GM23338 (cell line): ENCODE data around the gene EIF4A3. TPM values are rescaled to one million over a fixed set of nuclear protein-coding genes. Genes with fewer than 3 reads are reported as not detected.

ENCODE experiments used
- ATAC-seq: fragments of 200-7000 bp; cut with Tn5 transposase; 3 replicates; pipeline ENCODE4 v1.9.1; 2020
- DNase-seq: peaks from one replicate; pipeline ENCODE4 v3.0.0-alpha.2; 2015; ENCODE audit warnings: low spot score
- H2AFZ ChIP-seq: fragments of 200-600 bp; sonication (generic); 2 replicates; pipeline ENCODE4 v1.8.0; 2016; ENCODE audit warnings: antibody characterized with exemption, mild to moderate bottlenecking, moderate library complexity
- H3F3A ChIP-seq: fragments of 200-600 bp; sonication (generic); replicated peaks from 2 replicates; pipeline ENCODE4 v1.8.0; 2017; ENCODE audit warnings: antibody characterized with exemption, mixed run types, low read depth
- H3K27ac ChIP-seq: fragments of 200-600 bp; sonication (generic); 2 replicates; pipeline ENCODE4 v1.6.1; 2016; ENCODE audit warnings: low read depth
- H3K27me3 ChIP-seq: fragments of 200-600 bp; sonication (generic); 2 replicates; pipeline ENCODE4 v1.8.0; 2016; ENCODE audit warnings: mild to moderate bottlenecking, mixed run types, moderate library complexity; ENCODE audit not compliant: insufficient read depth
- H3K36me3 ChIP-seq: fragments of 200-600 bp; sonication (generic); 2 replicates; pipeline ENCODE4 v1.8.0; 2016; ENCODE audit warnings: mild to moderate bottlenecking; ENCODE audit not compliant: insufficient read depth
- H3K4me1 ChIP-seq: fragments of 200-600 bp; sonication (generic); 2 replicates; pipeline ENCODE4 v1.8.0; 2016; ENCODE audit warnings: mild to moderate bottlenecking, moderate library complexity; ENCODE audit not compliant: insufficient read depth
- H3K4me2 ChIP-seq: fragments of 200-600 bp; sonication (generic); 2 replicates; pipeline ENCODE4 v1.7.1; 2017; ENCODE audit warnings: mixed run types
- H3K4me3 ChIP-seq: fragments of 200-600 bp; sonication (generic); 2 replicates; pipeline ENCODE4 v1.6.1; 2016; ENCODE audit warnings: mixed run types
- H3K79me2 ChIP-seq: fragments of 200-600 bp; sonication (generic); replicated peaks from 2 replicates; pipeline ENCODE4 v1.8.0; 2017; ENCODE audit warnings: mild to moderate bottlenecking; ENCODE audit not compliant: insufficient read depth
- H3K9me2 ChIP-seq: fragments of 200-600 bp; sonication (generic); 2 replicates; pipeline ENCODE4 v1.8.0; 2017; ENCODE audit not compliant: insufficient read depth
- H4K20me1 ChIP-seq: fragments of 200-600 bp; sonication (generic); replicated peaks from 2 replicates; pipeline ENCODE4 v1.8.0; 2017; ENCODE audit warnings: mild to moderate bottlenecking; ENCODE audit not compliant: insufficient read depth
- H3K27ac Mint-ChIP-seq: 2 replicates; pipeline ENCODE4 v1.8.0; 2020; ENCODE audit warnings: inconsistent platforms, mild to moderate bottlenecking, moderate library complexity, mixed read lengths
- H3K27me3 Mint-ChIP-seq: 3 replicates; pipeline ENCODE4 v1.8.0; 2022; ENCODE audit warnings: low read depth, mild to moderate bottlenecking, moderate library complexity, mixed read lengths, inconsistent platforms; ENCODE audit not compliant: insufficient read depth, poor library complexity
- H3K36me3 Mint-ChIP-seq: 3 replicates; pipeline ENCODE4 v1.8.0; 2021; ENCODE audit warnings: low read depth, mild to moderate bottlenecking, inconsistent platforms, moderate library complexity, mixed read lengths
- H3K4me1 Mint-ChIP-seq: 3 replicates; pipeline ENCODE4 v1.8.0; 2020; ENCODE audit warnings: mild to moderate bottlenecking, inconsistent platforms, mixed read lengths
- H3K4me3 Mint-ChIP-seq: 3 replicates; pipeline ENCODE4 v1.8.0; 2021; ENCODE audit warnings: moderate library complexity, mild to moderate bottlenecking, inconsistent platforms, mixed read lengths
- H3K9me3 Mint-ChIP-seq: 3 replicates; pipeline ENCODE4 v1.8.0; 2020; ENCODE audit warnings: moderate library complexity, mild to moderate bottlenecking, inconsistent platforms, mixed read lengths
- CTCF ChIP-seq, 2 experiments: fragments of 200-600 bp in 1 of 2; sonication (generic) in 1 of 2; conservative IDR thresholded peaks; 2 replicates each; pipeline versions ENCODE4 v1.5.1 to v1.6.1; 2016 to 2017; ENCODE audit warnings: antibody characterized with exemption in 2 of 2, low read depth in 2 of 2, mild to moderate bottlenecking in 2 of 2, moderate library complexity in 1 of 2
- EZH2phosphoT487 ChIP-seq: fragments of 200-600 bp; sonication (generic); IDR thresholded peaks from one replicate; pipeline ENCODE4 v1.8.1; 2018; ENCODE audit warnings: antibody characterized with exemption; ENCODE audit not compliant: unreplicated experiment
- JUNB ChIP-seq: IDR thresholded peaks from one replicate; pipeline ENCODE4 v1.6.1; 2016; ENCODE audit warnings: antibody characterized with exemption; ENCODE audit not compliant: unreplicated experiment
- NANOG ChIP-seq: IDR thresholded peaks from 2 replicates; pipeline ENCODE4 v1.6.1; 2016; ENCODE audit warnings: antibody characterized with exemption, borderline replicate concordance
- STAT1 ChIP-seq: IDR thresholded peaks from one replicate; pipeline ENCODE4 v1.6.1; 2016; ENCODE audit warnings: antibody characterized with exemption; ENCODE audit not compliant: unreplicated experiment
- ZNF114 ChIP-seq: fragments of 250-450 bp; sonication (Bioruptor Pico); IDR thresholded peaks from 2 replicates; pipeline ENCODE4 v1.5.0; 2020; ENCODE audit warnings: mild to moderate bottlenecking, moderate library complexity
- ZNF331 ChIP-seq: fragments of 250-450 bp; sonication (Bioruptor Pico); IDR thresholded peaks from 2 replicates; pipeline ENCODE4 v1.5.0; 2020; ENCODE audit warnings: low read depth, mild to moderate bottlenecking, moderate library complexity
- polyA plus RNA-seq: library from polyadenylated mRNA; unstranded; fragments of >200 nt; fragmentation: Nextera tagmentation; extraction: Ambion mirVana; gene quantifications from 2 replicates; pipeline ENCODE4 v1.2.1, GENCODE V29; 2016
- total RNA-seq: library from RNA; depleted of rRNA; stranded (reverse); fragments of >200 nt; shearing (Covaris generic); gene quantifications from 2 replicates; pipeline ENCODE4 v1.2.3, GENCODE V29; 2014
- TF ChIP-seq, protein P1 (sequence below): IDR thresholded peaks from one replicate; pipeline ENCODE4 v1.6.1; 2018; ENCODE audit warnings: antibody characterized with exemption; ENCODE audit not compliant: unreplicated experiment
- TF ChIP-seq, protein P2 (sequence below): IDR thresholded peaks from 2 replicates; pipeline ENCODE4 v1.6.1; 2016; ENCODE audit warnings: antibody characterized with exemption

Gene EIF4A3
- total and polyA plus RNA-seq, 2 experiments from 2014 or later, result 146 to 156 TPM

DNA sequence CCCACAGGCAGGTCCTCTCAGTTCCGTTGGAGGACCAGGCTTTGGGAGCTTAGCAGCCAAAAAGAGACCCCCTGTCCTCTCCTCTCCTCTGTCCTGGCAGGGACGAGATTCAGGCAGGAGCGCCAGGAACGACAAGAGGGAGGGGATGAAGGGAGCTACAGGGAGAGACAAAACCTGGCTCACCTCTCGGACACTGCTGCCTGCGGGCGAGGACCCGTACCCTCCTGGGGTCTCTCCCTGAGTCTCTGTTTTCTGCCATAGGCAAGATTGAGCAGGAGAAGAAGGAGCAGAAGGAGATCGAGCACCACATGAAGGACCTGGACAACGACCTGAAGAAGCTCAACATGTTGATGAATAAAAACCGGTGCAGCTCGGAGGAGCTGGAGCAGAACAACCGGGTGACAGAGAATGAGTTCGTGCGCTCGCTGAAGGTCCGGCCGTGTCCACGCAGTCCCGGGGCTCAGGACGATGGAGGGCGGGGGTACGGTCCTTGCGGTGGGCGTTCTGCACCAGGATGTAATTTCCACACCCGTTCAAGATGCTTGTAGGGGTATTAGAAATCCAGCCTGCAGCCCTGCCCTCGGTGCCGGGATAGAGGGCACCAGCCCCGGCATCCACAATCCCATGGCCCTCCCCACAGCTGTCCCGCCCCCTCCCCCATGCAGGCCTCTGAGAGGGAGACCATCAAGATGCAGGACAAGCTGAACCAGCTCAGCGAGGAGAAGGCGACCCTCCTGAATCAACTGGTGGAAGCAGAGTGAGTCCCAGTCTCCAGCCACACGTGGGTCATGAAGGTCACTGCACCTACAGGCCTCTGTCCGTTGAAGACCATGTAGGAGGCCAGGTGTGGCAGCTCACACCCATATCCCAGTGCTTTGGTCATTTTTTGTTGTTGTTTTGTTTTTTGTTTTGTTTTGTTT lies 59.3 kb downstream of the EIF4A3 start:
- H3K27me3 Mint-ChIP-seq, result peaks cover 4% of the 10 kb centered on the region
- DNase-seq, result no peak

GRCh38 chr17:80086616-80087015 lies 60.3 kb downstream of the EIF4A3 start:
- no peaks in the 10 kb centered on the region for H3K4me1 ChIP-seq
- peaks cover 5% of the 10 kb centered on the region for H3K27me3 Mint-ChIP-seq
- no peaks in the 10 kb centered on the region; the same call in 1 of the 3 replicates for H3K4me1 Mint-ChIP-seq
- DNase-seq, result no peak
- H3K36me3 ChIP-seq, result no peaks in the 10 kb centered on the region
- no peak overlapping the region for H3K4me3 Mint-ChIP-seq
- no peaks in the 10 kb centered on the region for H3K27me3 ChIP-seq
- H2AFZ ChIP-seq, result no peak overlapping the region
- no peak overlapping the region for H3K4me2 ChIP-seq
- H3K27ac ChIP-seq, result no peak overlapping the region
- no peaks in the 10 kb centered on the region for H3K9me2 ChIP-seq
- no peak for ATAC-seq
- no peaks in the 10 kb centered on the region; the same call in 1 of the 2 replicates for H4K20me1 ChIP-seq
- no peaks in the 10 kb centered on the region for H3K79me2 ChIP-seq
- H3K9me3 Mint-ChIP-seq, result no peaks in the 10 kb centered on the region
- 0 out of 2 replicates have a peak, but pooled peaks cover 3% of the 10 kb centered on the region for H3F3A ChIP-seq
- H3K36me3 Mint-ChIP-seq, result no peaks in the 10 kb centered on the region
- H3K4me3 ChIP-seq, result no peak overlapping the region
- H3K27ac Mint-ChIP-seq, result no peak overlapping the region
- TF ChIP-seq CTCF (conservative IDR thresholded peaks at IDR 0.05; ENCODE audit: low read depth in 2 of 2) (no peak), ZNF331 (CRISPR knock-in tag) (no peak), EZH2phosphoT487 (no peak), ZNF114 (CRISPR knock-in tag) (no peak), JUNB (no peak), NANOG (no peak)
- TF ChIP-seq, protein P1, sequence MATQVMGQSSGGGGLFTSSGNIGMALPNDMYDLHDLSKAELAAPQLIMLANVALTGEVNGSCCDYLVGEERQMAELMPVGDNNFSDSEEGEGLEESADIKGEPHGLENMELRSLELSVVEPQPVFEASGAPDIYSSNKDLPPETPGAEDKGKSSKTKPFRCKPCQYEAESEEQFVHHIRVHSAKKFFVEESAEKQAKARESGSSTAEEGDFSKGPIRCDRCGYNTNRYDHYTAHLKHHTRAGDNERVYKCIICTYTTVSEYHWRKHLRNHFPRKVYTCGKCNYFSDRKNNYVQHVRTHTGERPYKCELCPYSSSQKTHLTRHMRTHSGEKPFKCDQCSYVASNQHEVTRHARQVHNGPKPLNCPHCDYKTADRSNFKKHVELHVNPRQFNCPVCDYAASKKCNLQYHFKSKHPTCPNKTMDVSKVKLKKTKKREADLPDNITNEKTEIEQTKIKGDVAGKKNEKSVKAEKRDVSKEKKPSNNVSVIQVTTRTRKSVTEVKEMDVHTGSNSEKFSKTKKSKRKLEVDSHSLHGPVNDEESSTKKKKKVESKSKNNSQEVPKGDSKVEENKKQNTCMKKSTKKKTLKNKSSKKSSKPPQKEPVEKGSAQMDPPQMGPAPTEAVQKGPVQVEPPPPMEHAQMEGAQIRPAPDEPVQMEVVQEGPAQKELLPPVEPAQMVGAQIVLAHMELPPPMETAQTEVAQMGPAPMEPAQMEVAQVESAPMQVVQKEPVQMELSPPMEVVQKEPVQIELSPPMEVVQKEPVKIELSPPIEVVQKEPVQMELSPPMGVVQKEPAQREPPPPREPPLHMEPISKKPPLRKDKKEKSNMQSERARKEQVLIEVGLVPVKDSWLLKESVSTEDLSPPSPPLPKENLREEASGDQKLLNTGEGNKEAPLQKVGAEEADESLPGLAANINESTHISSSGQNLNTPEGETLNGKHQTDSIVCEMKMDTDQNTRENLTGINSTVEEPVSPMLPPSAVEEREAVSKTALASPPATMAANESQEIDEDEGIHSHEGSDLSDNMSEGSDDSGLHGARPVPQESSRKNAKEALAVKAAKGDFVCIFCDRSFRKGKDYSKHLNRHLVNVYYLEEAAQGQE, result no peak
- TF ChIP-seq, protein P2, sequence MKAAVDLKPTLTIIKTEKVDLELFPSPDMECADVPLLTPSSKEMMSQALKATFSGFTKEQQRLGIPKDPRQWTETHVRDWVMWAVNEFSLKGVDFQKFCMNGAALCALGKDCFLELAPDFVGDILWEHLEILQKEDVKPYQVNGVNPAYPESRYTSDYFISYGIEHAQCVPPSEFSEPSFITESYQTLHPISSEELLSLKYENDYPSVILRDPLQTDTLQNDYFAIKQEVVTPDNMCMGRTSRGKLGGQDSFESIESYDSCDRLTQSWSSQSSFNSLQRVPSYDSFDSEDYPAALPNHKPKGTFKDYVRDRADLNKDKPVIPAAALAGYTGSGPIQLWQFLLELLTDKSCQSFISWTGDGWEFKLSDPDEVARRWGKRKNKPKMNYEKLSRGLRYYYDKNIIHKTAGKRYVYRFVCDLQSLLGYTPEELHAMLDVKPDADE, result no peak

More for the DNA sequence above, 59.3 kb downstream of the EIF4A3 start:
- Histone ChIP-seq H3K36me3 (no peaks in the 10 kb centered on the region), H3K4me3 (no peak overlapping the region), H2AFZ (no peak overlapping the region), H3K79me2 (no peaks in the 10 kb centered on the region), H3K4me2 (no peak overlapping the region), H3K4me1 (no peaks in the 10 kb centered on the region), H4K20me1 (no peaks in the 10 kb centered on the region; the same call in 1 of the 2 replicates), H3K9me2 (no peaks in the 10 kb centered on the region), H3K27ac (no peak overlapping the region), H3F3A (no peaks in the 10 kb centered on the region), H3K27me3 (no peaks in the 10 kb centered on the region)
- TF ChIP-seq, protein P1, result no peak
- TF ChIP-seq STAT1, result no peak
- no peak overlapping the region for H3K4me3 Mint-ChIP-seq
- ATAC-seq, result no peak
- H3K36me3 Mint-ChIP-seq, result no peaks in the 10 kb centered on the region
- no peak overlapping the region for H3K27ac Mint-ChIP-seq
- H3K9me3 Mint-ChIP-seq, result no peaks in the 10 kb centered on the region
- no peaks in the 10 kb centered on the region; the same call in 1 of the 3 replicates for H3K4me1 Mint-ChIP-seq
